ENCODE data around the gene CTBP2. TPM values are rescaled to one million over a fixed set of nuclear protein-coding genes. Genes with fewer than 3 reads are reported as not detected.

CTBP2 gene
- total RNA-seq, 1 experiment from 2014 or later: 212 TPM

- H2BK15ac ChIP-seq (ENCODE audit: low read depth, low read length): no peak overlapping the region
- no peak overlapping the region for H3K18ac ChIP-seq (ENCODE audit: insufficient read length, low read depth, low read length)
- peaks cover 17 to 74% (median 69%) of the 10 kb centered on the region in 3 experiments; a peak in 6 of 7 replicates for H3K36me3 Mint-ChIP-seq (ENCODE audit: insufficient read depth in 1 of 3, low read depth in 3 of 3)
- DNase-seq: no peak
- no peak for TF ChIP-seq CTCF (conservative IDR thresholded peaks at IDR 0.05)
- no peaks in the 10 kb centered on the region for H3K79me2 ChIP-seq (ENCODE audit: insufficient read depth, low read length)
- no peaks in the 10 kb centered on the region for H3K79me1 ChIP-seq (ENCODE audit: insufficient read depth, low read depth, low read length, poor library complexity, severe bottlenecking)
- no peak overlapping the region for H3K27ac ChIP-seq (ENCODE audit: insufficient read length, low read depth, low read length)
- H3K56ac ChIP-seq (ENCODE audit: insufficient read length, low read depth, low read length): no peak overlapping the region
- no peak overlapping the region for H2BK12ac ChIP-seq (ENCODE audit: insufficient read length, low read depth, low read length)
- H3K9ac ChIP-seq (ENCODE audit: extremely low read depth, insufficient read length, low read length): no peak overlapping the region
- H3T11ph ChIP-seq (ENCODE audit: low read length): no peak overlapping the region
- no peak overlapping the region for H2BK5ac ChIP-seq (ENCODE audit: insufficient read length, low read length)
- no peaks in the 10 kb centered on the region for H3K27me3 ChIP-seq (ENCODE audit: insufficient read depth, low read length)
- no peak overlapping the region for H3K4me3 Mint-ChIP-seq
- no peaks in the 10 kb centered on the region for H3K9me3 Mint-ChIP-seq
- no peak overlapping the region for H4K8ac ChIP-seq (replicated peaks; ENCODE audit: insufficient read length, low read depth, low read length)
- no CpG with 5 or more reads among the region's 5 CpGs for WGBS (ENCODE audit: extremely low coverage, insufficient read length, low lambda C conversion rate)
- H3K14ac ChIP-seq (ENCODE audit: insufficient read depth, low read length): no peak overlapping the region
- H3K4me1 Mint-ChIP-seq: no peaks in the 10 kb centered on the region
- no peak overlapping the region for H2AFZ ChIP-seq (ENCODE audit: low read length)
- H4K91ac ChIP-seq (ENCODE audit: insufficient read length, low read depth, low read length): no peak overlapping the region
- H3K27me3 Mint-ChIP-seq (ENCODE audit: low read depth): no peaks in the 10 kb centered on the region
- no peak overlapping the region for H2BK20ac ChIP-seq (ENCODE audit: low read depth, low read length, poor library complexity, severe bottlenecking)
- H2AK5ac ChIP-seq (ENCODE audit: insufficient read length, low read length): no peak overlapping the region
- H4K20me1 ChIP-seq (ENCODE audit: control insufficient read depth, insufficient read depth, insufficient read length): no peaks in the 10 kb centered on the region
- no peak overlapping the region for H3K4ac ChIP-seq (ENCODE audit: low read depth, low read length)
- H3K23ac ChIP-seq (ENCODE audit: insufficient read length, low read depth, low read length): no peak overlapping the region
- no peak overlapping the region for H4K5ac ChIP-seq (ENCODE audit: insufficient read length, low read depth, low read length)
- H3K9me3 ChIP-seq (ENCODE audit: control insufficient read depth, low read depth, low read length): no peaks in the 10 kb centered on the region
- no peak overlapping the region for H3K4me2 ChIP-seq (ENCODE audit: insufficient read depth, insufficient read length, low read length)
- peak overlapping the region in 1 of 3 experiments; percentile 80; a peak in 2 of 7 replicates for H3K27ac Mint-ChIP-seq
- H2BK120ac ChIP-seq (ENCODE audit: low read depth, low read length, poor library complexity, severe bottlenecking): no peak overlapping the region
- H3K4me1 ChIP-seq (ENCODE audit: insufficient read depth, low read length): no peaks in the 10 kb centered on the region
- H3K23me2 ChIP-seq (ENCODE audit: insufficient read length, low read depth, low read length, poor library complexity, severe bottlenecking): no peaks in the 10 kb centered on the region
Observed at GRCh38 chr10:124985162-124985561, 175.2 kb downstream of the CTBP2 start.
